DMS79 treated with DMSO at 0.1 percent for 48 hours (cell line): ENCODE results near the gene NRG3.

Experiments used
- DNase-seq: peaks from one replicate; lab custom pipeline; 2025; lab: John Stamatoyannopoulos, UW

The NRG3 gene

DNA sequence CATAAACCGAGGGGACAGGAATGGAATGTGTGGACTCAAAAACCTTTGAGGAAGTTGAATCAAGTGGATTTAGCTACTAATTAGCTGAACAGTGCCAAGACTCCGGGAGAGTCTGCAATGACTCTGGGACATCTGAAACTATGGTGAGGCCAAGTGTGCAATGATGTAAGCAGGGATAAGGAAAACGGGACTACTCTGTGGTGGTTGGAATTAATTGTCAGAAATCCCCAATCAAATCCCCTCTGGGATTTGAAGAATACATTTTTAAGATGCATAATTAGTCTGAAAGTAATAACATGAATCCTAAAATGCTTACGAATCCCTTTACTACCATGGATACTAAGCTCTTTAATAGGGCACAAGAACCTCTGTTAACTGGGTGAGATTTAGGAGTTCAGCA is 602.8 kb downstream of the NRG3 start:
- DNase-seq = no peak

DNA sequence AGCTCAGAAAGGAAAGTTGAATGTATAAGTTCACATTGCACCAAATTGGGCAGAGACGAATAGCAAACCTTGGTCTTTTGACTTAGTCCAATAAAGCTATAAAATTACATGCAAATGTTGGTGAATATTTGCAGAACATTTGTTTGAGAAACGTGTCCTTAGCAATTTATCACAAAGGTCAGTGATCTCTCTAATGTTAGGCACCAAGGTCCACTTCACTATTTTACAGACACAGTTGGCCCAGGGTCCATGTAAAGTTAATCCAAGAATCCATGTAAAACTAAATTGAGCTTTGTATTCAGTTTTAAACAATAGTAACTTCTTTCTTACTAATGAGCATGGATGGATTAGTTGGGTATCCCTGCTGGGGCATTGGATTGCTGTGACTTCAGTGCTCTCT is 617.7 kb downstream of the NRG3 start:
- no peak for DNase-seq

DNA sequence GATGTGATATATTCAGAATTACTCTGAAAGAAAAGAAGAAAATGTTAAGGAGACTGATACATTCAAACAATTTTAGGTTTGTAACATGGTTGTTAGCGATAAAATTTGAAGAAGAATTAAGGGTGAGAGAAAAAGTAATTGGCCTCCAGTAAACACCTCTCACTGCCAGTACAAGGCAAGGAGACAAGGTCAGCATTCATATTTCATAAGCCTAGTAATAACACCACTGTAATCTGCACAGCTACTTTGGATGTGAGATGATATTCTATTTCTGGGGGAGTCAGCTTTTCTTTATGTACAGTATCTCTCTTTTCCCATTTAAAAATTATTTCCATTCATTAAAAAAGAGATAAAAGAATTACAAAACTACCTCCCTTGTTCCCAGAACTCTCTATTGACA is 621.1 kb downstream of the NRG3 start:
- DNase-seq = no peak

DNA sequence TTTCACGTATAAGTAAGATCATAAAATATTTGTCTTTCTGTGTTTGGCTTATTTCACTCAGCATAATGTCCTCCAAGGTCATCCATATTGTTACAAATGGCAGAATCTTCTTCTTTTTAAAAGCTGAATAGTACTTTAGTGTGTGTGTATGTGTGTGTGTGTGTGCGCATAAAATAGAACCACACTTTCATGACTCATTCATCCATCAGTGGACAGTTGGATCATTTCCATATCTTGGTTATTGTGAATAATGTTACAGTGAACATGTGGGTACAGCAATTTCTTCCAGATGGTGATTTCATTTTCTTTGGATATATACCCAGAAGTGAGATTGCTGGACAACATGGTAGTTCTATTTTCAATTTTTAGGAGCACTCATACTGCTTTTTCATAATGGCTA is 622.4 kb downstream of the NRG3 start:
- DNase-seq = no peak

DNA sequence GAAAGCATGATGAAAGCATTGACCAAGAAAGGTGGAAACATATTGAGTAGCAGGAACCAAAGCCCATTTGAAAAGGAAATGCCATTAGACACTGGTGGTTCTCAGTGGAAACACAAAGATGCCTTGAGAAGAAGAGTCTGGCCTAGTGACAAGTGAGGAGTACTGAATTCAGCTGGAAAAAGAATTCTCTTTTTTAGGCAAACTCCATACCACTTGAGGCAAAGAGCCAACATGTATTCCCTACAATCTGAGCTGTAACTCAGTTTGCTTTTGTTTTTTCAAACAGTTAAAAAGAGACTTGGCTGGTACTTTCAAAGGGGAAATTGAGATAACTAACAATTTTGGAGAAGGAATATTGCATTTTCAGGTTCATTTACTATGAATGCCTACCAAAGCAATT is 624.0 kb downstream of the NRG3 start:
- no peak for DNase-seq

DNA sequence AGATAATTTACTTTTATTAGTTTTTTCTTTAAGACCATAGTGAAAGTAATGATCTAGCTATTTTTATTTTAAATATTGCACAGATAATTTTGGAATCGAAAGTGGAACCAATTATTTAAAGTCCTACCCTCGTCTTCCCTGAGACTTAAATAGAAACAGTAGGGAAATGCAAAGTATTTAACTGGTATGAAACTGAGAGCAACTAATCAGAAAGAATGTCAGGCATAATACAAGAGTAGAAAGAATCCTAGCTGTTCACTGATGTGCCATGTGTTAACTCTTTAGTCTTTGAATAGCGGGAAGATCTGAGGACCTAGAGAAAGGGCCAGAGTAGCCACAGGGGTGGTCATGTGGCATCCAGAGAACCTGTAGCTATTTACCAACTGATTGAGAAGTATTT is 630.0 kb downstream of the NRG3 start:
- no peak for DNase-seq

DNA sequence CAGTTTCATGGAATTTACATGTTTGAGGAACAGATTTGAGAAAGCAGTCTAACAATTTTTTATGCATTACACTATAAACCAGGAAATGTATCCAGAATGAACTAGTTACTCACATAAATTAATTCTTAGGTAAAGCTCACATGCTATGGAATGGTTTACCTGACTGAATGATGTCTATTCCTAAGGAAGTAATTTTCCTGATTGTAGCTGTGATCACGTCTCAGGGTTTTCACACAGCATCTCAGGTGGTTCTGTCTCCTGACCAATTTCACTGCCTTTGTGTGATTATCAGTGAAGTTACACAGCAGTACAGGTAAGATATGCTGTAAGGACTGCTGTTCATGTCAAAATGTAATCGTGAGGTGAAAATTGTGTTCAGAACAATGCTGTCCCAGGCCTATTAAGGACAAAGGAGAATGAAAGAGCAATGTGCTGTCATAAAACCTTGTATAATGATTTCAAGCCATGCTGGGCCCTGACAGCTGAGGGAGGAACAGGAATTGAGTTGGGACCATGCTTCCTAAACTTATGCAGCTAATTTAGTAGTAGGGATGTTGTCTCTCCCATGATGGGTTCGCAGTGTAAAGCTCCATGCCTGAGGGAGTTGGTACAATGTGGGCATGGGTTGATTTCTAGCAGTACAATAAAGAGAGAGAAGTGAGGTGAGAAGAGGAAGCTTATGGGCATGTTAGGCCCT is 631.8 kb downstream of the NRG3 start:
- DNase-seq = no peak

DNA sequence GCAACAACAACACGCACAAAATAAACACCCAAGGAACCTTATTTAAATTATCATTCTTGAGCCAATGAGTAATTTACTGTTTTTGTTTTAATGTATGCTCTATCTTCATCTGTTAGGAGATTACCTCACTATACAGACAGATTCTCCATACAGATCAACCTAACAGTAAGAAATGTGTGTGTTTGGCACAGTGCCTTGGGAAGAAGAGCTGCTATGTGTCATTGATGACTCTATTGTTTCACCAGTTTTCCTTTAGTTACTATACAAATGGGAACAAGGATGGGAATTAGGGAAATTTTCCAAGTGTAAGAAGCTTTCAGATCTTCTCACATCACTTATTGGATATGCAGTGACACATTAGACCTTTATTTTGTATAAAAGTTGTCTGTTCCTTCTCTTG is 640.3 kb downstream of the NRG3 start:
- DNase-seq = no peak

DNA sequence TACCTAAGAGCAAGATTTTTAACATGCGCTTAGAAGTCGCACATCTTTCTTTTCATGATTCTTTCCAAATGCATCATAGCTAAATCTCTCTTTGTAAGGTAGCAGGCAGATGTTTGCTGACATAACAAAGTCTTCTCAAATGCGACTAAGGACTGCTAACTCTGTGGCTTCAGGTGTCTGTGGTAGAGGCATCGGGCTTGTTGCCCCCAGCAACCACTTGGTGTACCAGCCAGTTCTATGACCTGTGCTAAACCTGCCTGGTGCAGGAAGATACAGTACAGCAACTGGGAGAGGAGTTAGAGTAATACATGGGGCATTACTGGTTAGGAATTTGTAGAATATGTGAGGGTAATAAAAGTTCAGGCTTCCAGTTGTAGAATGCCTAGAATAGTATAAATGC is 654.1 kb downstream of the NRG3 start:
- no peak for DNase-seq

DNA sequence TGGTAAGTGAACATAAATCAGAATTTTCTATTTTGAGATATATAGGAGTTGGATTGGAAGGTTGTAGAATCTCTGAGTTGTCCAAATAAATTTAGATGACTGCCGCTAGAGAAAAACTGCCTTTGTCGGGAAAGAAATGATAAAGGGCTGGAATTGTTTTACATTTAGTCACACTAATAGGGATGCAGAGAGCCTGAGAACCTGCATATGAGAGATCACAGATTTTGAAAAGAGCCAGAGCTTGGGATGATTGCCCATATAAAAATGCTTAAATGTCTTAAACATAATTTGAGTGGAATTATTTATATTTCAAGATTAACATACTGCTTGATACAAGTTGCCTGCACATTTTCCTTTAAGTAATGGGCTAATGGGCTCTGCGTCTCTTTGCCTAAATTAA is 660.5 kb downstream of the NRG3 start:
- no peak for DNase-seq

DNA sequence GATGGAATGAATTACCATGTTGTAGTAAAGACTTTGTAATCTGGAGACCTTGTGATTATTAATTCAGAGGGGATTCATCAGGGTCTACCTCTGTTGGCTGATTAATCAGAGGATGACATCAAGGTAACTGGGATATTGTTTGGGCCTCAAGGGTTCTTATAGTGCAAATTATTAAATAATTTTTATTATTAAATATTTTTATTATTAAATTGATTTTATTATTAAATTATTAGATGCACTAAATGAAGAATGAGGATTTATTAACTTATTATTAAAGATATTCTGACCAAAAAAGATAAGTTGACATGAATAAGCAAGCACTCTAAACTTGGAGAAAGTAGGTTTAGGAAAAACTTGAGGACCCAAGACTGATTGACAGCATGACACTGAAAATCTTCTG is 661.7 kb downstream of the NRG3 start:
- no peak for DNase-seq

DNA sequence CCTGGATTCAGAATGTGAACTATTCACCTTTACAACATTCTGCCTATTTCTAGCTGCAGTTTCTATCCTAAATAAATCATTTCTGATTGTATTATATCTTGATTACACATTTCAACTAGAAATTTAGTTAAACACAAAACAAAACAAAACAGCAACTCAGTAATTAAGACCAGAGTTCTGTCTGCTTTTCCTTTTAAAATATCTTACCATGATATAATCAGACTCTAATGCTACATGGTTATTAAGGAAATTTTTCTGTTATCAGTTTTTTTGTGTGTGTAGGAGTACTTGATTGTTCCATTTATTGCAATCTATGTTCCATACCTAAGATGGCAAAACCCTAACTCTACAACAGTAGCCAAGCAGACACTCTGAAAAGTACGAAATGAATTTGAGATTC is 663.3 kb downstream of the NRG3 start:
- DNase-seq = no peak

DNA sequence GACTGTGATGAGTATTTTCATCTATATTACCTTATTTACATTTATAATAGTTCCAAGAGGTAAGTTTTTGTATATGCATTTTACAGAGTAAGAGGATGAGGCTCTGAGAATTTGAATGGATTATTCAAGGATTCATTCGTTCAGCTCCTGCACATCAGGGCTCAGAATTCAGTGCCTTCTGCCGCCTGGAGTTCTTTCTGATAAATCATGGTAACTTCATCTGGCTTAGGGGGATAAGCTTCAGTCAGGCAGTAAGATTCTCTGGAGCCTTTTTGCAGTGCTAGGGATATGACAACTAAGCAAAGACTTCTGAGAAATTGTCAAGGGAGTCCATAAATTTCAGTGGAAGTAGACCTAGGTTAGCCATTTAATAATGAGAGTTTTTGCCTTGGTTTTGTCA is 668.6 kb downstream of the NRG3 start:
- DNase-seq = no peak

DNA sequence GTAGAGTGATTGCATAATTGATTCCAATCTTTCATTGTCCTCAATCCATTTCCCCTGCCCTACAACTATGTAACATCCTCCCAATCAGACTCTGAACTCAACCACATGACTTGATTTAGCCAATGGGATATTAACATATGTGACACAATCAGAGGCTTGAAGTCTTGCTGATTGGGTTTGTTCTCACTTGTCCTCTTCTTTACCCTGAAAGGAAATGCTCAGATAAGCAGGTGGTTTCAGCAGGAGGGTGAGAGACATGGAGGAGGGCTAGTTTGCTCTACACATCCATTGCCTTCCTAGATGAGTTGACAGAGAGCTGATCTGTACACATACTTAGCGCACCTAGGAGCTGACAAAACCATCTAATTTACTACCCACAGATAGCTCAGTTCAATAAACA is 669.4 kb downstream of the NRG3 start:
- DNase-seq = no peak

DNA sequence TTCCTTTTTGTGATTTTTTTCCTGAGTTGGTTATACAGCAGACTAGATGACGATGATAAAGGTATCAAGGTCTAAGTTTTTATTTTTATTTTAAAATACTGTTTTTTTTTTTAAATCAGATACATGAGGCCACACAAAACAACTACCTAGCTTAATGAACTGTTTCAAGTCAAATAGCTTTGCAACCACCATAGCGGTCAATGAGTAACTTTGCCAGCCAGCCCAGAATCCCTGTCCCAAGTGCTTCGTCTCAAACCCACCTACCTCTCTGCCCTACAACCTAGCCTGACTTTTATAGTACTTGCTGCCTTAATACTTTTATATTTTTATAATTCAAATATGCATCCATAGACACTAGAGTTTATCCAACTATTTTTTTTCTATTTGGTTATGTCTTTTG is 676.5 kb downstream of the NRG3 start:
- DNase-seq = no peak

DNA sequence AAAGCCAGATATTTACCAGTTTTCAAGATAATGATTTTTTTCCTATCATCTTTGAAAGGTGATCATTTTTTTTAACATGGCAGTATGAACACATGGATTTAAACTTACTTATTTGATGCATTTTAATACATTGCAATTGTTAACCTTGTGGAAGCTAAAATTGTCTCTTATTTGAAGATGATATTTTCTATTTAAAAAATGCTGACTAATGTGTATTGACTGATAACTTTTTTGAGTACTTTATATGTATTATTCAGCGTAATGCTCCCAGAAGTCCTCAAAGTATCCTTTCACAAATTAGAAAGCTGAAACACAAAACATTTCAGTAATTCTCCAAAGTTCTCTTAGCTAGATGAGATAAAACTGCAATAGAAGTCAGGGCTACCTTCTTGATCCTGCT is 677.3 kb downstream of the NRG3 start:
- no peak for DNase-seq

DNA sequence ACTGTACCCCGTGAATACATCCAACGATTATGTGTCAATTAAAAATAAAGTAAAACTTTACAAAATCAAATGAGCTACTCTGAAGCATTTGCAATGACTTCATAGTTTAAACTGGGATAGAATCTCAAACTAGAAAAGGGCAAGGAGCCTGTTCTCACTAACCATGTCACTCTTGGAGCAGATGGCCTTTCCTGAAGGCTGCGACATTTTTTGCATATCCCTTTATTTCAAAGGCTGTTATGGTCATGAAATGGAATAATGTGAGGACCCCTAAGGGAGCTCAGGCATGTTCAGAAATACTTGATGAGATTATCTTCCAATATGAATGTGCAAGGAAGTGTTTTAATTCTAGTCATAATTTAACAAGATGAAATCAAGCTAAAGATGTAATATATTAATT is 679.4 kb downstream of the NRG3 start:
- DNase-seq = no peak

DNA sequence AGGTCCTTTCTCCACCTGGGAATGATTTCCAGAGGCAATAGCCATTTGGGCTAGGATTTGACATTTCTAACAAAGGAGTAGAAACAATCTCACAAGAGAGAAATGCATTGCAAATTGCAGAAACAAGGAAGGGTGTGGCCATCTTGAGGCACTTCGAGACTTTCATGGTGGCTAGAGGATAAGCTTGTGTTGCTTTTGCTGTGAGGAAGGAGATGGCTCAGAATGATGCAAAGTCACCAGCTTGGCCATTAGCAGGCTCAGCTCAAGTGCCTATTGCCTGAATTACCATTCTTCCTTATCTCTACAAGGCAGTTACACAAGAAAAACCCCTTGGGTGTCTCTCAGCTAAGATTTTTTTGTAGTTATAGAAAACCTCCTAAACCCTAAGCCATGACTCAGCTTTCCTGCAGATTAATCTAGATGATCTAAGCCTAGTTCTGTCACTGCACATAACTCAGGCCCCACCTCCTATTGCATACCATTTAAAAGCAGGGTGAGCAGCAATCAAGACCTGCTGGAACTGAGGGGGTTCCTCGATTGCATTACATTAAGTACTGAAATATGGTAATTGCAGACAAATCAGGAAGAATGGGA is 683.1 kb downstream of the NRG3 start:
- no peak for DNase-seq

DNA sequence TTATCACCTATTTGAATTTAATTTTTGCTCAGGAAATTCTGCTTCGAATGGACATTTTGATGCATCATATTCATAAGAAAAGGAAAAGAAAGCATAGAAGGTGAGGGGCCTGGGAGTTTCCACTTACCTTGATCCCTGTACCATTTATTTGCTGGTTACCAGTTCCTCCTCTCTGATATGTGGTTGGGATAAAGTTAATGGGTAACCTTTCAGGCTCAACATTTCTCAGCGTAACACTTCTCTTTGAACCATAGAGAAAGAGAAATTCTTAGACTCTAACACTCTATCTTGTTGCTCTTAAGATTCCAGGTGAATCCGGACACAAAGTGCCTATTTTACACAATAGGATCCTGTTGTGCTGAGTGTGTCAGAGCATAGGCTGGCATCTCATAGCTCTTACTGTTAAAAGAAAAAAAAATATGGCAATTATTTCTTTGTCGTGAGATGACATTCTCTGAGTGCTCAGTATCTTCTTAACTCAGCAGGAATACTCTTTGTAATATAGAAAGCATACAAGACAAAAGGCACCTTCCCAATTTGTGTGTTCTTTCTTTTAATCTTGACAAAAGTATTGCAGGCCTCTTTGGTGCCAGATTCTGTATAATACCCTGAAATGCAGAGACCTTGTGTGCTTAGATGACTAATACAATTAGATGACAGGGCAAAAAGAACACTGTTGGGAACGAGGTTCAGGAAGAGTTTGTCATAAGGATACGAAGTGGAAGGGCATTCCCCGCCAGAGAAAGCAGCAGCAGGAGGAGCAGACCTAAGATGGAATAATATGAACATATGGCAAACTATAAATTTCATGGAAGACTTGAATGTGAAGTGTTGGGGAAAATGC is 689.6 kb downstream of the NRG3 start:
- DNase-seq = no peak

DNA sequence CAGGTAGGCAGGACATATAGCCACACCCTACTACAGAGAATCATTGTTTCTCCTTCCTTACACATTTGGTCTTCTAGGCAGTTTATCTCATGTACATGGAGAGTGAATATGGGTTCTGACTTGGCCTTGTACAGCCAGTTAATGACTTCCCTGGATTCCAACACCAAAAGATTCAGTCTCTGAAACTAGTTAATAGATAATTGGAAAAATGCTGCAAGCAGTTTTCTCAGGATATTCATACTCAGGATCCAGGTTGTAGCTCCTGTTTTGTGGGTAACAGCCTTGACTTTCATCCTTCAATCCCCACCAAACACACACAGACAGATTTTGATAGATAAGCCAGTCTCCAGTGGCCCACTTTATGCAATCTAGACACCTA is 690.2 kb downstream of the NRG3 start:
- DNase-seq = no peak

DNA sequence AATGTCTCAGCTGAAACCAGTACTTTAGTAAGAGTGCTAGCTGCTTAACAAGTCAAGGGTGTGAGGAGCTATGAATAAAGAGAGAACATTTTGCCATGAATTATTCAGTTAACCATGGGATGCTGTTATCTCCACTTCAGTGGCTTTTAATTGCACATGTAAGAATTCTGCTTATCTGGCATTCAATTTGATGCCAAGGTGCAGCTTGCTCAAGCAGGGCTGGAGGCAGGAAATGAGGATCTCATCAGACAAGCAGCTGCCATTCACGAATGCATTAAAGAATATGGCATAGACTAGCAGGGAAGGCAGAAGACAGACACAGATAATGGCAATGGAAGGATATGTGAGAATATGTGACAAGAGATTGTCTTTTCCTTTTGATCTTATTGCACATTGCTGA is 697.8 kb downstream of the NRG3 start:
- DNase-seq = no peak

DNA sequence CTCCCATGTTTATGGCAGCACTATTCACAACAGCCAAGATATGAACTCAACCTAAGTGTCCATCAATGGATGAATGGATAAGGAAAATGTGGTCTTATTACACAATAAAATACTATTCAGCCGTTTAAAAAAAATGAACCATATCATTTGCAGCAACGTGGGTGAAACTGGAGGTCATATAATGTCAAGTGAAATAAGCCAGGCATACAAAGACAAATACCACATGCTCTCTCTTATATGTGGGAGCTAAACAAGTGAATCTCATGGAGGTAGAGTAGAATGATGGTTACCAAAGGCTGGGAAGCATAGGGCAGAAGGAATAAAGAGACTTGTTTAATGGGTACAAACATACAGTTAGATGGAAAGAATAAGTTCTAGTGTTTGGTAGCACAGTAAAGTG is 699.1 kb downstream of the NRG3 start:
- DNase-seq = no peak

DNA sequence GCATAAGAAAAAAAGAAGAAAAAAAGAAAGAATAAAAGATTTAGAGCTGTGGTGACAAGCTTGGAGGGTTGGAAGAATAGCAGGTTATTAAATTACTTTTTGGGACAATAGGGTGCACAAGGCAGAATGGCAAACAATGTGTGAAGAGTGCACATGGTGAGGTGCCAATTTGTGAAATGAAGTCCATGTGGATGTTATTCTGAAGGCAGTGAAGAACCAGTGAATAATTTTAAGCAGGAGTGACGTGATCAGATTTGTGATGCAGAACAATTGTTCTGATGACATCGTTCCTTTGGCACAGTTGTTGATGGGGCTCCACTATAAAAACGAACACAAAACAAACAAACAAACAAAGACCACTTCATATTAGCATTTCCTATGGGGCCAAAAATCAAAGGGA is 700.3 kb downstream of the NRG3 start:
- no peak for DNase-seq

DNA sequence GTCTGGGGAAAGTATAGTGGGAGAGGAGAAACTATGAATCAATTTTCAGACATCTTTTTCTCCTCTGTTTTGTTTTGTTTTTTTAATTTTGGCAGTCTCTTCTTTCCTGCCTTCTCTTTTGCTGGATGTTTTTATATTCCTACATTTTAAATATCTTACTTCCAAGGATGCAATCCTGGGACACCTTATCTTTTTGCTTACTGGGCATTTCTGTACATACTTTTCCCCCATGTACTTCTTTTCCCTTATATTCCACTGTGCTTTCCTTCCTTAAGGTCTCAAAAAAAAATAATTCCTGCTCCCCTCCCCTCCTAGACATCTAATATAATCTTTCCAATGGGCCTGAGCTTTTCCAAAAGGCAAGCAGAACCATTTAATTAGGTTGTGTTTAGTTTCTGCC is 701.1 kb downstream of the NRG3 start:
- DNase-seq = no peak
